SKM-1 (cell line): Measurements from ENCODE around the gene POLR3H.

Source experiments
- DNase-seq: peaks from one replicate; lab custom pipeline; 2025; ENCODE audit not compliant: unreplicated experiment; lab: John Stamatoyannopoulos, UW

POLR3H gene

GRCh38 chr22:41539146-41540005 lies 4.9 kb downstream of the POLR3H start:
- DNase-seq, result no peak

GRCh38 chr22:41538583-41538982 lies 5.7 kb downstream of the POLR3H start:
- no peak for DNase-seq

GRCh38 chr22:41537203-41537602 lies 7.1 kb downstream of the POLR3H start:
- DNase-seq, result no peak

- DNase-seq, result no peak
Measured at GRCh38 chr22:41535244-41535643, 9.0 kb downstream of the POLR3H start.

GRCh38 chr22:41534219-41534618 lies 10.1 kb downstream of the POLR3H start:
- DNase-seq, result no peak

GRCh38 chr22:41532908-41533825 lies 11.1 kb downstream of the POLR3H start:
- peak; percentile 64 for DNase-seq

GRCh38 chr22:41531715-41532477 lies 12.4 kb downstream of the POLR3H start:
- DNase-seq, result no peak

GRCh38 chr22:41530890-41531714 lies 13.2 kb downstream of the POLR3H start:
- no peak for DNase-seq

GRCh38 chr22:41528938-41529561 lies 15.2 kb downstream of the POLR3H start:
- DNase-seq, result no peak

- no peak for DNase-seq
Measured at GRCh38 chr22:41528132-41528766, 16.0 kb downstream of the POLR3H start.

- DNase-seq, result peak; percentile 20
Measured at GRCh38 chr22:41526830-41527799, 17.2 kb downstream of the POLR3H start.

- no peak for DNase-seq
Measured at GRCh38 chr22:41526226-41526829, 17.9 kb downstream of the POLR3H start.

GRCh38 chr22:41525450-41526225 lies 18.6 kb downstream of the POLR3H start:
- DNase-seq, result no peak

GRCh38 chr22:41524809-41525449 lies 19.3 kb downstream of the POLR3H start:
- DNase-seq, result no peak

- DNase-seq, result no peak
Measured at GRCh38 chr22:41524251-41524661, 20.0 kb downstream of the POLR3H start.

- no peak for DNase-seq
Measured at GRCh38 chr22:41523464-41524221, 20.6 kb downstream of the POLR3H start.
